Activated CD8-positive, alpha-beta memory T cell treated with anti-CD3 and anti-CD28 coated beads, Interleukin-2, amount 50 U/mL, for 1 hour (primary cell): ENCODE results near the gene MSLN.

Source experiments
- DNase-seq: peaks from one replicate; pipeline ENCODE4 v3.0.0-alpha.2; 2020; ENCODE audit errors: extremely low read depth

Gene MSLN

DNA sequence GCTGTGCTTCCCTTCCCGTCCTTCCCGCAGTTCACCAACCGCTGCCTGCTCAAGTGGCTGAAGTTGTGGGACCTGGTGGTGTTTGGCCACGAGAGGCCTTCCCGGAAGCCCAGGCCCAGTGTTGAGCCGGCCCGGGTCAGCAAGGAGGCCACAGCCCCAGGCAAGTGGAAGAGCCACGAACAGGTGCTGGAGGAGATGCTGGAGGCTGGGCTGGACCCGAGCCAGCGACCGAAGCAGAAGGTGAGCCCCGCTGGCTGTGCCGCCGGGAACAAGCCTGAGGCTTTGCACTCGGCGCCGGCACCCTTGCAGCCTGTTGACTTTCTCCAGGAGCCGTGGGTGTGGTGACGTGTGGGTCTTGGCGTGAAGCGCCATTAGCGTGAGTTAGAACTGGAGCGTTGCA lies 30.6 kb downstream of the MSLN start:
- no peak for DNase-seq

DNA sequence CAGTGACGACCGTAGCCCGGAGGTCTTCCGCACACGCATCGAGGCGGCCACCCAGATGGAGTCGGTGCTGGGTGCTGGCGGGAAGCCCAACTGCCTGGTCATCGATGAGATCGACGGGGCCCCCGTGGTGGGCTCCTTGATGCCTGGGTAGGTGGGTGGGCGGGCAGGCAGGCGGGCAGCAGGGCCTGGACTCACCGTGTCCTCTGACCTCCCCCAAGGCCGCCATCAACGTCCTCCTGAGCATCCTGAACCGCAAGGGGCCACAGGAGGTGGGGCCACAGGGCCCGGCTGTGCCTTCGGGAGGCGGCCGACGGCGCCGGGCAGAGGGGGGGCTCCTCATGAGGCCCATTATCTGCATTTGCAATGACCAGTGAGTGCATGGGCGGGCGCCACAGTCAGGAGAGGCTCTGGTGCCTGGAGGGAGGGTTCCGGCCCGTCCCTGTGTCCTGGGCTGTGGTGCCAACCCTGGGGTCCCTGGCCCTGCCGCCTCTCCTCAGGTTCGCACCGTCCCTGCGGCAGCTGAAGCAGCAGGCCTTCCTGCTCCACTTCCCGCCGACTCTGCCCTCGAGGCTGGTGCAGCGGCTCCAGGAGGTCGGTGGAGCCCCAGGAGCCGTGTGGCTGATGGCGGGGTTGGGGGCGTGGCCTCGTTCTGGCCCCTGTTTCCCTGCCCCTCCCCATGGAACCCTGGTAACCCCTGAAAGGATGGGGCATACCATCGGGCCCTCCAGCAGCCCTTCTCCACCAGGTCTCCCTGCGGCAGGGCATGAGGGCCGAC lies 31.9 kb downstream of the MSLN start:
- DNase-seq: no peak

DNA sequence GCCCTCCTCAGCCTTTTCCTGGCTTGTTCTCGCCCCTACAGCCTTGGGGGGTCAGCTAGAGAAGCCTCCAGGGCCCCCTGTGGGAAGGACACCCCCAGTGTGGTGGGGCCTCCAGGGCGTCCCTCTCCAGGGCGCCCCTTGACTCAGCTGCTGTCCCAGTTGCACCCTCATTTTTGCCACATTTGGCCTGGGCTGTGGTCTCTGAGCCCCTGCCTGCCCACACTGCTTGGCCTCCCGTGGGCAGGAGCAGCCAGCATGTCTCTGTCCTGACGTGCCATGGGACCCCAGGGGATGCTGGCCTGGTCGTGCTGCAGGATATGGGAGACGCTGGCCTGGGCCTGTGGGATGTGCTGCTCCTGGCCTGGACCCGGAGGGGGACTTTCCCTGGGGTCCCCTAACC lies 32.9 kb downstream of the MSLN start:
- DNase-seq: no peak

DNA sequence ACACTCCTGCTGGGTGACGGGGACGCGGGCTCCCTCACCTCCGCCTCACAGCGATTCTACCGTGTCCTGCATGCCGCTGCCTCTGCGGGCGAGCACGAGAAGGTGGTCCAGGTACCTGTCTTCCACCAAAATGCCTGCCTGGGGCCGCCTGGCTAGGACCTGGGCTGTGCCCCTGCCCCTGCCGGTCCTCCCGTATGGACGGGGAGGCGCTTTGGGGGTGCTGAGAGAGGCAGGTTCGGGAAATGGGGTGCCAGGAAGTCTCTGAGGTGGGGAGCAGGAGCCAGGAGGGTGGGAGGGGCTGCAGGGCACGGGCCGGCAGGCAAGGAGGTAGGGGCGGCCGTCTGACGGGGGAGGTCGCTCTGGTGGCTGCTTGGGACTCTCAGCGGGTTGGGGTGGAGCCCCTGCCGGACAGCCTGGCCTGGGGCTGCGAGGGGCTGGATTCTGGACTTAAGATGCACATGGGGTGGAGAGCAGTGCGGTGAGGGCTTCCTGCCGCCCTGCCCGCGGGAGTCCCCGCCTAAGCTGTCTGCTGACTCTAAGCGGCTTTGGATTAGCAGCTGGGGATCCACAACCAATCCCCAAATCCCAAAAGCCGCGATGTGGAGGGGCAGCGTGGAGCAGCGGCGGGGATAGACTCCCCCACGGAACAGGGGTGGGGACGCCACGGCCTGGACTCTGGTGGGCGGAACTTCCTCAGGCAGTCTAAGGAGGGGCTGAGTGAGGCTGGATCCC lies 33.7 kb downstream of the MSLN start:
- DNase-seq: no peak

DNA sequence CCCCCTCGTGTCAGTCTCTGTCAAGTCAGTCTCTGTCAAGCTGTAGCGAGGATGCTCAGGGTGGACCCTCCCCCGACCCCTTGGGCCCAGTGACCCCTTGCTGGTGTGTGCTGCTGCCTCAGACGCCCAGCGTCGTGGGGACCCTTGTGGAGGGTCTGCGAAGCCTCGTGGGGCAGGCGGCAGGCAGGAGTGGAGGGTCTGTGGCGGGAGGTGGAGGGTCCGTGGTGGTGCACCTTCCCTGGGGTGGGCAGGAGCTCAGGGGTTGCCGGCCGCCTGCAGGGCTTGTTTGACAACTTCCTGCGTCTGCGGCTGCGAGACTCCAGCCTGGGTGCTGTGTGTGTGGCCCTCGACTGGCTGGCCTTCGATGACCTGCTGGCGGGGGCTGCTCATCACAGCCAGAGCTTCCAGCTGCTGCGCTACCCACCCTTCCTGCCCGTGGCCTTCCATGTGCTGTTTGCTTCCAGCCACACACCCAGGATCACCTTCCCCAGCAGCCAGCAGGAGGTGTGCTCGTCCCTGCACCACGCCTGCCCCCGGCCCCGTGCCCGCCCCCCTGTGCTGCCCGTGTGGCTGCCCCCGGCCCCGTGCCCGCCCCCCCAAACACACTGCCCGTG lies 34.4 kb downstream of the MSLN start:
- no peak for DNase-seq

DNA sequence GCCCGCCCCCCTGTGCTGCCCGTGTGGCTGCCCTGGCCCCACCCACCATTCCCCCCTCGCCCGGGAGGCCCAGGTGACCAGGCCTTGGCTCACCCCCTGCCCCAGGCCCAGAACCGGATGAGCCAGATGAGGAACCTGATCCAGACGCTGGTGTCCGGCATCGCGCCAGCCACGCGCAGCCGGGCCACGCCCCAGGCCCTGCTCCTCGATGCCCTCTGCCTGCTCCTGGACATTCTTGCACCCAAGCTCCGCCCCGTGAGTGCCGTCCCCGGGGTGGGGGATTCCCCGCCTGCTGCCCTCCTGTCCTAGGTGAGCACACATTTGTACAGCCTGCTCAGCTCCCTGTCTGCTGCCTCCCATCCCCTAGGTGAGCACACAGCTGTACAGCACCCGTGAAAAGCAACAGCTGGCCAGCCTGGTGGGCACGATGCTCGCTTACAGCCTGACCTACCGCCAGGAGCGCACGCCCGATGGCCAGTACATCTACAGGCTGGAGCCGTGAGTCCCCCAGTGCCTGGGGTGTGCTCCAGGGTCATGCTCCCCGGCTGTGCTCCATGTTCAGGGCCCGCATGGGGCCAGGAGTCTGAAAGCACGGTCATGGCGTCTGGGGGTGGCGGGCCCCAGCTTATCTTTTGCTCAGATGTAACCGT lies 35.2 kb downstream of the MSLN start:
- no peak for DNase-seq

DNA sequence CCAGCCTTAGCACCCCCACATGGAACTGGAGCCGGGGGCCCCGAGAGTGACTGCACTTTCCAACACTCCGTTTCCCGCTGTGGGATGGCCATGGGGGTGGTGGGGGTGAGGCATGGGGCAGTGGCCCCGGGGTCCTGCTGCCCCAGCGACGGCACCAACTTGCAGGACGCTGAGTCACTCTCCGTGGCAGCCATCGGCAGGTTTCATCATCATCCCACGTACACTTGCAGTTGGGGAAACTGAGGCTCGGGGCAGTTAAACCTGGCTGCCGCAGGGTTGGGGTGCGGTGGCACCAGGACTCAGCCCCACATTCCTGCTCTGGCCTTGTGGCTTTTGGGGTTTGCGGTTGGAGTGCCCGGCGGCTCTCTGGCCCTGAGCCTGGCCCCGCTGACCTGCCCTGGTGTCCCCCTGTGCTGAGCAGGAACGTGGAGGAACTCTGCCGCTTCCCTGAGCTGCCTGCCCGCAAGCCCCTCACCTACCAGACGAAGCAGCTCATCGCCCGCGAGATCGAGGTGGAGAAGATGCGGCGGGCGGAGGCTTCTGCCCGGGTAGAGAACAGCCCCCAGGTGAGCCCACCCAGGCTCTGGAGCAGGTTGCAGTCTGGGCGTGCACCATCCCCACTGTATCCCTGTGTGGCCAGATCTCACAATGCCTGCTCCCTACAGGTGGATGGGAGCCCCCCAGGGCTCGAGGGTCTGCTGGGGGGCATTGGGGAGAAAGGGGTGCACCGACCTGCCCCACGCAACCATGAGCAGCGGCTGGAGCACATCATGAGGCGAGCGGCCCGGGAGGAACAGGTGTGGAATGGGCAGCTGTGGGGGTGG lies 36.0 kb downstream of the MSLN start:
- no peak for DNase-seq

DNA sequence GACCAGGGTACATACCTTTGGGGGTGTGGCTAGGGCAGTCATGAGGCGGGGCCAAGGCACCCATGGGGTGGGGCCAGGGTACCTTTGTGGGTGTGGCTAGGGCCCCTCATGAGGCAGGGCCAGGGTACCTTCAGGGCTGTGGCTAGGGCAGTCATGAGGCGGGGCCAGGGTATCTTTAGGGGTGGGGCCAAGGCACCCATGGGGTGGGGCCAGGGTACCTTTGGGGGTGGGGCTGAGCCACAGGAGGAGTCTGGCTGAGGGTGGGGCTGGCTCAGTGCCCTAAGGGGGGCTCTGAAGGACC lies 36.5 kb downstream of the MSLN start:
- no peak for DNase-seq

DNA sequence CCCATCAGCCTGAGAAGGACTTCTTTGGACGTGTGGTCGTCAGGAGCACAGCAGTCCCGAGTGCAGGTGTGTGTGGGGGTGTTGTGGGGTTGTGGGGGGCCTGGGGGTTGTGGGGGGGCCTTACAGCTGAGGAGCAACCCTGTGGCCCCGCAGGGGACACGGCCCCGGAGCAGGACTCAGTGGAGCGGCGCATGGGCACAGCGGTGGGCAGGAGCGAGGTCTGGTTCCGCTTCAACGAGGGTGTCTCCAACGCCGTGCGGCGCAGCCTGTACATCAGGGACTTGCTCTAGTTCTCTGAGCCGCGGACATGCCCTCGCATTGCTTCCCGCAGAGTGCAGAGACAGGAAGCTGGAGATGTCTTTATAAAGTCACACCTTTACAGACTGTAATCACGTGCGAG lies 37.2 kb downstream of the MSLN start:
- DNase-seq: no peak

DNA sequence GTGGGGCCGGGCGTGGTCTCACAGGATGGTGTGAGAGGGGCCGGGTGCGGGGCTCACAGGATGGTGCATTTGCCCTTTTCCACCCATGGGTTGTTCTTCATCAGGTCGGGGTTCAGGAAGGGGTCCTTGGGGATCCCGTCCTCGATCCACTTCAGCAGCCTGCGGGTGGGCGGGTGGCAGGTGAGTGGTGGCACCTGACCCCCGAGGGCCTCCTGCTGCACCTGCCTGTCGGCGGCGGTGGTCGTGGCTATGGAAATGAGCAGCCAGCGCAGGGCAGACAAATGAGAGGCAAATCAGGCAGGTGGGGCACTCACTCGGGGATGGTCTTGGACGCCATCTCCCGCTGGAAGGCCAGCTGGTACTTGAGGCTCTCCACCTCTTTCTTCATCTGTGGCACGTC lies 38.1 kb downstream of the MSLN start:
- DNase-seq: no peak

DNA sequence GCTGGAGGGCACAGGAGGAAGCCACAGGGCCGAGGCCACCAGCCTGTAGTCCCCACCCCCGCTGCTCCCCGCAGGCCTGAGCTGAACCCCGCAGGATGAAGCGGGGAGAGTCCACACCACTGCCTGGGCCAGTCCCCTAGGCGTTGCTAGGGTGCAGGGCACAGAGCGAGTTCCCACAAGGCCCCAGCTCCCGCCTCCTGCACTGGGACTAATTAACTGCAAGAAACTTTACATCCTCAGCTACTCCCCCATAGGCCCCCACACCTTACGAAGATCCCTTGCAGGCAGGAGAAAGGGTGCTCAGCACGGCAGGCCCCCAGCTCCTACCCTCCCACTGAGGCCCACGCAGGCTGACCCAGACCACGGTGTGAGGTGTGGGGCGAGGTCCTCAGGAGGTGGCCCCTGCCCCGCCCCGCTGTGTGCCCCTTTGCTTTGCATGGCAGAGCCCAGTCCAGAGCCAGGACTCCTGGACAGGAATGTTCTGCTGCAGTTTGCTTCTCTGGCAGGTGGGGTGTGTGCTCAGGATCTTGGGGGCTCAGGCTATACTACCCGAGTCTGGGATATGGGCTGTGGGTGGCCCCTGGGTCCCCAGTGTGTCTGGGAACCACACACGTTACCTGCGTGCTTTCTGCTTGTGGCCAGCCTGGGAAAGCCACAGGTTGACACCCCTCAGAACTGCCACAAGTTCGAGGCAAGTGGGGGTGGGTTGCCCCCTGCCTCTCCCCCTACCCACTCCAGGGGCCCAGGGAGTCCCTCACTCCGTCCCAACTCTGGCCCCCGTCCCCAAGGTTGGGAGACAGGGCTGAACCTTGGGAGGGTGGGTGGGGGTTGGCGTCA lies 38.8 kb downstream of the MSLN start:
- no peak for DNase-seq

DNA sequence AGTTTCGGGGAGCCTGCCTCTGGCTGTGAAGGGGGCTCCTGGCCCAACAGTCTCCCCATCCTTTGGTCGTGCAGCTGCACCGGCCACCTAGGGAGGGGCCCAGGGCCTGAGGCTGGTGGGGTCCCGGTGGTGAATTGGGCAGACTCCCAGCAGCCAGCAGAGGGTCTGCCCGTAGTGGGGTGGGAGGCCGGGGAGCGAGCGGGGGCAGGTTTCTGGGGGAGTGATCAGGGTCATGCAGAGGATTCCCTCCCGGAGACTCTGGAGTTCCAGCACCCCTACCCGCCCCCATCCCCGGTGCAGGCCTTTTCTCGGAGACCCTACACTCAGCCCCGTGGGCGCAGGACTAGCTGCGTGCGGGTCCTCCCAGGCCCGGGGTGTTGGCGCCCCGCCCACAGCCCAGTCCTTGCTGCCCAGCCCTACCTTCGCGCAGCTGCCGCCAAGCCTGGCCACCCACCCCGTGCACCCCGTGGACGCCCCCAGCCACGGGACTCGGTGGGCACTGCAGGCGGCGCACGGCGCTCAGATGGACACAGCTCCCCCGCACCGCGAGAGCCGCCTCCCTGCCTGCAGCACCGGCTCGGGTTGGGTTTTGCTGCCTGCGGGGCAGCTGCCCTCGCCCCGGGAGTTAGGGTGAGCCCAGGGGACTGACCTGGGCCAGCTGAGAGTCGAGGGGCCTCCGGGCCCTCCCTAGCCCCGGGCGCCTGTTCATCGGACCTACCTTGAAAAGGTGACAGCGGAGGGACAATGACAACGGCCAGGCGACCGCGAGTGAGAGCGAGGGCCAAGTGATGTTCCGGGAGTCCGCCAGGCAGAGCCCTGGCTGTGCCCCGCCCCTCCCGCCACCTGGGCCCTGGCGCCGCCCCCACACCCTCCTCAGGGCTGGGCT lies 39.7 kb downstream of the MSLN start, which contains the start of gene GNG13:
GNG13 (minus strand) TSS at position 787 of the 886 bp plus-strand sequence. CDS start 1,657 bp downstream, outside the sequence.
- no peak for DNase-seq

DNA sequence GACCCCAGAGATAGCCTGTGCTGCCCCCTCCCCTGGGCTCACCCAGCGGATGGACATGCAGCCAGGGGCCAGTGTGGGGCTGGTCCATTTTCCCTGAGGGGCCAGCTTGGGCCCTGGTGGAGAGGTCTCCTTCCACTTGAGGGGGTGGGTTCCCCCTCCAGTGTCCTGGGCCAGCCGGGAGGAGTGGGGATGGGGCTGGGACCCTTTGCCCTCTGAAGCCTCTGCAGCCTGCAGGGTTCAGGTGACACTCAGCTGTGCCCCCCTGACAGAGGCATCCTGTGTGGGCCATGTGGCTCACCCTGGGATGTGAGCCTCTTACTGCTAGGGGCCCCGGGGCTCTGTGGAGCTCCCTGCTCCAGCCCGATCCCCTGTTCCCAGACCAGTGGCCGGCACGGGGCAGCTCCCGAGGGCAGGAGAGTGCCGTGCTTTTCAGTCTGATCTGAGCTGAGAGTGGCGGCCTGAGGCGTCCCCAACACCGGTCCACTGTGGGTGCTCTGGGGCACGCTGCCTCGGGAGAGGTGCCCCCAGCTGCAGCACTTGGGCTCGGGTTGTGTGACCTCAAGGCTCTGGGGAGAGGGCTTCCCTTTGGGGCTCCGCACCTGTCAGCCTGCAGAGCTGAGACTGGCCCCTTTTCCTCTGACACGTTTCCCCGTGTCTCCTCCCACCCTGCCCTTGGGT lies 40.4 kb downstream of the MSLN start:
- no peak for DNase-seq

DNA sequence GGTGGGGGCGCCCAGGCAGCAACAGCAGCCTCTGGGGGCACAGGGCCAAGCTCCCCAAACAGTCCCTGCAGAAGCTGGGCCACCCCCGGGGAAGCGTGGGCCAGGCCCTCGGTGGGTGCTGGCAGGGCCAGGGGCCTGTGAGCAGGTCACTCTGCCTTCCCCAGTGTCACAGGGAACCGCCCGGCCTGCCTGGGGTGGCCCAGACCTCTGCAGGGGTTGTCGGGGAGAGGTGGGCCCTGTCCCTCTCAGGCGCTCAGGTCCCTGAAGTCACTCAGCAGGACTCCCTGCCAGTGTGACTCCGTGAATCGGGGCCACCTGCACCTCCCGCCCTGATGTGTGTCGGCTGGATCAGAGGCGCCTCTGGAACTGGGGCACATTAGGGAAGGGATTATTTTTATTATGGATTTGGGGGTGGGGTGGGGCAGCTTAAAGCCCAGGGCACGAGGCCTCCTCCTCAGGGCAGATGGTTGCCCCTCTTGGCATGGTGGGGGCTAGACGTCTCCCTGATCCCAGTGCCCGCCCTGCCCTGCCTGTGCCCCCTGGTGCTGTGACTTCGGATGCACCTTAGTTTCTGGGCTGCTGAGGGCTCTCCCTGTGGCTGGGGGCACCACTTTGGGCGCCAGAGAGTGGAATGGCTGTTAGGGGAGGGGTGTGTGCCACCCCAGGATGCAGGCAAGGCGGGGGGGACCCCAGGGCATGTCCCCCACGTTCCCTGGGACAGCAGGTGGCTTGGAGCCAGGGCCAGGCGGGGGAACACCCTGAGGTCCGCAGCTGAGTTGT lies 41.2 kb downstream of the MSLN start:
- DNase-seq: no peak

DNA sequence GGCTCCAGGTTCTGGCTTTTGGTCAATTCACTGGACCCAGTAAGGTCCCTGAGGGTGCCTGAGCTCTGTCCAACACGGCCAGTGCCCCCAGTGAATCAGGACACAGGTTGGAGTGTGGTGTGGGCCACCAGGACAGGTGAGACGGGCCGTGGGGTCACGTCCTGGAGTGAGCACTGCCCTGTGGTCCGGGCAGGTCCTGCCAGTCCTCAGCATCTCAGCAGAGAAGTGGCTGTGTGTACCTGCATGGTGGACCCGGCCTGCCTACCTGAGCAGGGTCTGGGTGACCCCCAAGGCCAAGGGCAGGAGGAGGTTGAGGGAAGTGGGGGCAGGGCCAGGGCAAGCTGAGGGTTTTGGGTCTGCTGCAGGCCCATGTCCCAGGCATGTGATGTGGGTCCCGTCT lies 41.9 kb downstream of the MSLN start:
- DNase-seq: no peak

DNA sequence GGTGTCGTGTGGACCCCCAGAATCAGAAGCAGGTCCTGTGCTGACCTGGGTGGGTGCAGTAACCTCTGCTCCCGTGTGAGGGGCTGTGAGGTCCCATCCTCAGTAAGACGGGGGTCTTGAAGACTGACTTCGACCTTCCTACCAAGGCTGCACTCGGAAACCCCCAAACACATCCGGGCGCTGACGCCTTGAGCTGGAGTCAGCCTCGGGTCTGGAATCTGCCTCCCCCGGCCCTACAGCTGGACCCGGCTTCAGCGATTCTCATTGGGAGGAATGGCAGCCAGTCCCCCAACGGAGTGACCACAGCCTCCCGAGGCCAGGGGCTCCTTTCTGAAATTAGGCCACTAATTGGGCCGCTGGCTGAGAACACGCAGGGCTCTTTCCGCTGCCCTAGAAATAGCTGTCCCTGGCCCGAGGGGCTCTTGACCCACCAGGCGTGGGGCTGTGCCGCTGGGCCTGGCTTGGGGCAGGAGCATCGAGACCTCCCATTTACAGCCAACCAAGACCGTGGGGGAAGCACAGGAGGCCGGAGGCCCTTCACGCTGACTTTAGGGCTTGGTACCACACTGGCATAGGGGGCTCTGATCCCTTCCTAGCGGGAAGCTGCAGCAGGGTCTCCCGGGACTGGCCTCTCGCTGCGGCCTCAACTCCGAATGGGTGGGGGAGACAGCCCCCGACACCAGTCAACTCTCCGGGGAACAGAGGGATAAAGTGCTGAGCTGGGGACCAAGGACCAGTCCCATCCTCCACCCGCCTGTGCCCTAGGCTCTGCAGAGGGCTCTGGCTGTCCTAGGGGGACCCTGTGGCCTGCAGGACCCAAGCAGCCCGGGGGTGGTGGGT lies 42.6 kb downstream of the MSLN start:
- no peak for DNase-seq

DNA sequence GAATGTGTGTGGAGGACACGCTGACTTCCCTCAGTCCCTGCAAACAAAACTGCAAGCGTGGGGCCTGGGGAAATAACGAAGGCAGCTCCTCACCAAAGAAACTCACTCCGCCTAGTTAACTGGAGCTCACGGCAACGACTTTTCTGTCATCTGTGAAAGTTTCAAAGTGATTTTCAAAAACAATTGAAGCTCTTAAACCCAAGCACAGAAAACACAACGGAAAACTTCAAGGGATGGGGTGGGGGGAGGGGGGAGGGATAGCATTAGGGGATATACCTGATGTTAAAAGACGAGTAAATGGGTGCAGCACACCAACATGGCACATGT lies 43.2 kb downstream of the MSLN start:
- no peak for DNase-seq
